Right atrium auricular region (tissue), 2 donors: ENCODE data around the gene EGFLAM. TPM values are rescaled to one million over a fixed set of nuclear protein-coding genes. Genes with fewer than 3 reads are reported as not detected.

Source experiments
- DNase-seq: peaks from one replicate; pipeline ENCODE4 v3.0.0-alpha.2; 2019; ENCODE audit warnings: low spot score
- H3K27ac ChIP-seq, 2 donors: fragments of 200-600 bp; sonication (generic); 1 replicate in 1 of 2; 2 replicates in 1 of 2; pipeline ENCODE4 v1.5.1; 2016 to 2019
- H3K27me3 ChIP-seq, 2 donors: fragments of 200-600 bp; sonication (generic); one replicate each; pipeline versions ENCODE4 v1.5.1 to v1.6.0; 2017 to 2019
- H3K36me3 ChIP-seq: fragments of 200-600 bp; sonication (generic); one replicate; pipeline ENCODE4 v1.5.1; 2016
- H3K4me1 ChIP-seq, 2 donors: fragments of 200-600 bp; sonication (generic); one replicate each; pipeline versions ENCODE4 v1.5.1 to v1.6.0; 2017 to 2019
- H3K4me3 ChIP-seq, 2 donors: fragments of 200-600 bp; sonication (generic); 1 replicate in 1 of 2; 2 replicates in 1 of 2; pipeline ENCODE4 v1.5.1; 2017 to 2019; ENCODE audit warnings: mild to moderate bottlenecking in 1 of 2, moderate library complexity in 1 of 2
- H3K9me3 ChIP-seq, 2 donors: fragments of 200-600 bp; sonication (generic); one replicate each; pipeline ENCODE4 v1.5.1; 2019
- CTCF ChIP-seq, 2 donors: fragments of 200-600 bp; sonication (generic); IDR thresholded peaks; one replicate each; pipeline ENCODE4 v1.5.1; 2019; ENCODE audit warnings: antibody characterized with exemption in 2 of 2
- total RNA-seq, 2 donors: library from RNA; depleted of rRNA; stranded (reverse); fragments of >200 nt; gene quantifications; one replicate each; pipeline ENCODE4 v1.1.0, GENCODE V29; 2016

EGFLAM gene
- total RNA-seq, 2 donors from 2014 or later, result 2.2 to 8.8 TPM

- H3K4me3 ChIP-seq, result no peak overlapping the region
- no peak for DNase-seq
- H3K27me3 ChIP-seq, result no peaks in the 10 kb centered on the region
- H3K27ac ChIP-seq, result no peak overlapping the region
- H3K4me1 ChIP-seq, result no peaks in the 10 kb centered on the region
- TF ChIP-seq CTCF (IDR thresholded peaks at IDR 0.05), result no peak
- no peaks in the 10 kb centered on the region for H3K9me3 ChIP-seq
- no peaks in the 10 kb centered on the region for H3K36me3 ChIP-seq
Observed at GRCh38 chr5:38384396-38384795, 126.0 kb downstream of the EGFLAM start.

- TF ChIP-seq CTCF (IDR thresholded peaks at IDR 0.05), result no peak
- H3K36me3 ChIP-seq, result no peaks in the 10 kb centered on the region
- H3K4me3 ChIP-seq, result no peak overlapping the region
- H3K27ac ChIP-seq, result no peak overlapping the region
- H3K4me1 ChIP-seq, result no peaks in the 10 kb centered on the region
- no peaks in the 10 kb centered on the region for H3K27me3 ChIP-seq
- no peak for DNase-seq
- no peaks in the 10 kb centered on the region for H3K9me3 ChIP-seq
Observed at GRCh38 chr5:38387161-38387560, 128.8 kb downstream of the EGFLAM start.

- Histone ChIP-seq H3K4me1 (no peaks in the 10 kb centered on the region), H3K4me3 (no peak overlapping the region), H3K36me3 (no peaks in the 10 kb centered on the region), H3K27me3 (no peaks in the 10 kb centered on the region), H3K27ac (no peak overlapping the region), H3K9me3 (no peaks in the 10 kb centered on the region)
- TF ChIP-seq CTCF (IDR thresholded peaks at IDR 0.05), result no peak
- no peak for DNase-seq
Observed at GRCh38 chr5:38393636-38394035, 135.3 kb downstream of the EGFLAM start.

GRCh38 chr5:38396766-38397165, 138.4 kb downstream of the EGFLAM start:
- Histone ChIP-seq H3K9me3 (no peaks in the 10 kb centered on the region), H3K36me3 (no peaks in the 10 kb centered on the region), H3K4me3 (no peak overlapping the region), H3K4me1 (no peaks in the 10 kb centered on the region), H3K27ac (no peak overlapping the region), H3K27me3 (no peaks in the 10 kb centered on the region)
- no peak for DNase-seq
- no peak for TF ChIP-seq CTCF (IDR thresholded peaks at IDR 0.05)

GRCh38 chr5:38400365-38400764, 142.0 kb downstream of the EGFLAM start:
- Histone ChIP-seq H3K9me3 (peaks cover 0 to under 1% of the 10 kb centered on the region in 2 donors), H3K4me1 (no peaks in the 10 kb centered on the region), H3K27ac (no peak overlapping the region), H3K27me3 (no peaks in the 10 kb centered on the region), H3K36me3 (no peaks in the 10 kb centered on the region), H3K4me3 (no peak overlapping the region)
- DNase-seq, result no peak
- no peak for TF ChIP-seq CTCF (IDR thresholded peaks at IDR 0.05)

GRCh38 chr5:38401145-38401544, 142.8 kb downstream of the EGFLAM start:
- no peak for TF ChIP-seq CTCF (IDR thresholded peaks at IDR 0.05)
- H3K27ac ChIP-seq, result no peak overlapping the region
- no peaks in the 10 kb centered on the region for H3K36me3 ChIP-seq
- H3K27me3 ChIP-seq, result no peaks in the 10 kb centered on the region
- no peaks in the 10 kb centered on the region for H3K4me1 ChIP-seq
- H3K4me3 ChIP-seq, result no peak overlapping the region
- H3K9me3 ChIP-seq, result peaks cover 0 to 3% of the 10 kb centered on the region in 2 donors
- no peak for DNase-seq
